Transverse colon (tissue), 4 donors: Measurements from ENCODE around the gene MTHFD1L. TPM values are rescaled to one million over a fixed set of nuclear protein-coding genes. Genes with fewer than 3 reads are reported as not detected.
A peak's percentile ranks its signal among the peaks of the same experiment; 100 is the strongest.
"Not testable (repeated sequence)": the region's sequence is repeated elsewhere in the genome, so short reads cannot be mapped to it uniquely, and the experiment has no call there.

Experiments
- DNase-seq: peaks from one replicate; pipeline ENCODE4 v3.0.0-alpha.2; 2019
- H3K27ac ChIP-seq, 4 donors: fragments of 200-600 bp; sonication (generic); 2 replicates each; pipeline ENCODE4 v1.5.1; 2016 to 2018; ENCODE audit warnings: inconsistent platforms in 4 of 4
- H3K27me3 ChIP-seq: fragments of 200-600 bp; sonication (generic); 2 replicates; pipeline ENCODE4 v1.5.1; 2017; ENCODE audit warnings: inconsistent platforms
- H3K36me3 ChIP-seq, 4 donors: fragments of 200-600 bp; sonication (generic); 2 replicates each; pipeline ENCODE4 v1.5.1; 2017 to 2019; ENCODE audit warnings: inconsistent platforms in 4 of 4
- H3K4me1 ChIP-seq, 4 donors: fragments of 200-600 bp; sonication (generic); 2 replicates each; pipeline ENCODE4 v1.5.1; 2017 to 2020; ENCODE audit warnings: inconsistent platforms in 4 of 4
- H3K4me3 ChIP-seq, 4 donors: fragments of 200-600 bp; sonication (generic); 1 replicate in 1 of 4; 2 replicates in 3 of 4; pipeline versions ENCODE4 v1.5.1 to v1.6.1; 2017 to 2019; ENCODE audit warnings: inconsistent platforms in 4 of 4
- H3K9me3 ChIP-seq, 2 donors: fragments of 200-600 bp; sonication (generic); 2 replicates each; pipeline ENCODE4 v1.5.1; 2017 to 2019; ENCODE audit warnings: inconsistent platforms in 2 of 2
- EP300 ChIP-seq: sonication (generic); formaldehyde crosslinking; IDR thresholded peaks from one replicate; pipeline ENCODE4 v1.6.1; 2017; ENCODE audit warnings: antibody characterized with exemption, low read depth
- POLR2A ChIP-seq: fragments of 450-650 bp; IDR thresholded peaks from one replicate; pipeline ENCODE4 v1.6.1; 2016; ENCODE audit warnings: antibody characterized with exemption, mild to moderate bottlenecking, moderate library complexity
- POLR2AphosphoS5 ChIP-seq, 3 donors: sonication (generic); formaldehyde crosslinking; IDR thresholded peaks; one replicate each; pipeline ENCODE4 v1.6.1; 2016; ENCODE audit warnings: antibody characterized with exemption in 3 of 3
- WGBS, 2 donors: methylation state at CpG; one replicate each; pipeline ENCODE4 v1.1.5; 2018; ENCODE audit warnings: low coverage in 1 of 2; 5-methylcytosine and 5-hydroxymethylcytosine counted together
- in situ Hi-C, 4 donors: fragments of 200-750 bp; cut with MboI; loops; one replicate each; pipeline versions ENCODE4 v1.15.0 to v1.15.1; 2017; ENCODE audit warnings: low sequenced_read_pairs in 3 of 4, low pct_ligation_motif_present in 1 of 4, low pct_unique_long_range_greater_than_20kb in 1 of 4
- intact Hi-C: fragments of 100-400 bp; cut with DNase I; formaldehyde crosslinking; loops from one replicate; pipeline ENCODE4 v1.15.1; 2023; ENCODE audit warnings: low total_unique reads
- total RNA-seq, 4 donors: library from RNA; depleted of rRNA; stranded (reverse); fragments of >200 nt; gene quantifications; one replicate each; pipeline ENCODE4 v1.1.0, GENCODE V29; 2016
- TF ChIP-seq, protein P1 (sequence below), 5 experiments: fragments of 200-600 bp in 3 of 5; fragments of 450-650 bp in 2 of 5; sonication (generic) in 3 of 5; IDR thresholded peaks; 1 replicate in 2 of 5; 2 replicates in 3 of 5; pipeline ENCODE4 v1.5.1; 2016 to 2017; ENCODE audit warnings: antibody characterized with exemption in 5 of 5, inconsistent platforms in 3 of 5, mild to moderate bottlenecking in 2 of 5, moderate library complexity in 1 of 5

MTHFD1L gene
- total RNA-seq, 4 donors from 2014 or later = 0.82 to 10.1 (median 5.4) TPM

DNA sequence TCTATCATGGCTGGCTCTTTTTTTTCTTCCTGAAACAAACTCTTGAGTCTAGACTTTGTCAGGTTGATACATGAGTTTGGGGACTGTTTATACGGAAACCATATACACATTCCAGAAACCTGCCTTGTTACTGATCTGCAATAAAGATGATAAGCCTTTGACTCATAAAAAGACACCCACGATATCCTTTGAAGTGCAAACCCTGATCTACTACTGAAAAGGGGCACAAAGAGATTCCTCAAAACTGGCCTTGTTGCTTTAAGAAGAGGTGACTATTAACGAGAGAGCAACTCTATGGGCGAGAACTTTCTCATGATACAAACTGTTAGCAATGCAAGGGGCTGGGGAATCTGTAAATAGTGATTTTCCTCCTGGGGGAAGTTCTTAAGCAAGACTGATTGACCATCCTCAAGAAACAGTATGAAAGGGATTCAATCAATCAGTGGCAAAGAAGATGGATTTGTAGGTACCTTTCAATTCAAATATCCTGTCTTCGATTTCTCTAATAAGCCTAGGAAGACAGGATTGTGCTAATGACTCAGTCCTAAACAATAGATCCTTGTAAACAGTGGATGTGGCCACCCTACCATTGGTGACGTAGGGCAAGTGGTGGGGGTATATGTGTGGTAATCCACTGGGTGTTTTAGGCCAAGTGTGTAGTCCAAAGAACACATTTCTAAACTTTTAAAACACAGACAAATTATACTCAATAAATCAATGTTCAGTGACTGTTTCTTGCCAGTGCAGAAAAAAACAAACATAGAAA is 260.3 kb downstream of the MTHFD1L start:
- DNase-seq, H3K9me3 ChIP-seq, intact Hi-C loops, H3K4me3 ChIP-seq, H3K36me3 ChIP-seq, H3K27me3 ChIP-seq, in situ Hi-C loops: not testable (repeated sequence)
- Histone ChIP-seq H3K4me1 (peaks cover 0 to 17% (median 5%) of the 10 kb centered on the region in 4 donors), H3K27ac (peak overlapping the region in 2 of 4 donors; percentile 8 to 58)
- 30 to 31% methylated on average over 3 to 6 of the region's 6 CpGs for WGBS, 2 donors
- TF ChIP-seq POLR2AphosphoS5 (IDR thresholded peaks at IDR 0.05) = peak in 1 of 3 donors; percentile 14

DNA sequence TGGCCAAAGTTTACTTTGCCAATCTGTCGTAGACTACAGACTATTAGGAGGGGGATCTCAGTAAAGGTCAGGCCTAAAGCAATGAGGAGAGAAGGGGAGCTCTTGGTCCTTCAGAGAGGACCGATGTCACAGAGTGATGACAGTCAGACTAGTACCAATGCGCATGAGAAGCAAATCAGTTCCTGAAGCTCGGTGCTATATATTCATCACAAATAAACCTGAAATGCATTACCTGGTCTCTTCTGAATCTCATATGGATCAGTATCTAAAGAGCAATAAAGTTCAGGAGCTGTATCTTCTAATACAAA is 260.9 kb downstream of the MTHFD1L start:
- in situ Hi-C loops, H3K36me3 ChIP-seq, H3K9me3 ChIP-seq, H3K4me3 ChIP-seq, H3K27me3 ChIP-seq, intact Hi-C loops, DNase-seq, H3K27ac ChIP-seq: not testable (repeated sequence)
- 60 to 62% methylated on average over 1 to 4 of the region's 4 CpGs for WGBS, 2 donors
- H3K4me1 ChIP-seq = peaks cover 0 to 17% (median 5%) of the 10 kb centered on the region in 4 donors

- H3K27ac ChIP-seq, H3K9me3 ChIP-seq, in situ Hi-C loops, H3K4me3 ChIP-seq, DNase-seq, H3K27me3 ChIP-seq, H3K36me3 ChIP-seq, intact Hi-C loops: not testable (repeated sequence)
- H3K4me1 ChIP-seq = peaks cover 0 to 17% (median 5%) of the 10 kb centered on the region in 4 donors
- 97 to 100% methylated on average over 1 to 5 of the region's 5 CpGs for WGBS, 2 donors
Measured at GRCh38 chr6:151127133-151127798, 261.8 kb downstream of the MTHFD1L start.

DNA sequence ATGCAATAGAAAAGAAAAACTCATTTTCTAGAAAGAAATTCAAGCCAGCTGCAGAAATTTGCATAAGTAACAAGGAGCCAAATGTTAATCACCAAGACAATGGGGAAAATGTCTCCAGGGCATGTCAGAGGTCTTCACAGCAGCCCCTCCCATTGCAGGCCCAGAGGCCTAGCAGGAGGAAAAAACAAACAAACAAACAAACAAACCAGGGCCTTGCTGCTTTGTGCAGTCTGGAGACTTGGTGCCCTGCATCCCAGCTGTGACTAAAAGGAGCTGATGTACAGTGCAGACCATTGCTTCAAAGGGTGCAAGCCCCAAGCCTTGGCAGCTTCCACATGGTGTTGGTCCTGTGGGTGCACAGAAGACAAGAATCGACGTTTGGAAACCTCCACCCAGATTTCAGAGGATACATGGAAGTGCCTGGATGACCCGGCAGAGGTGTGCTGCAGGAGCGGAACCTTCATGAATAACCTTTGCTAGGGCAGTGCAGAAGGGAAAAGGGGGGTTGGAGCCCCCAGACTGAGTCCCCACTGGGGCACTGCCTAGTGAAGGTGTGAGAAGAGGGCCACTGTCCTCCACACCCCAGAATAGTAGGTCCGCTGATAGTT is 263.4 kb downstream of the MTHFD1L start:
- in situ Hi-C loops = no loop called here
- Histone ChIP-seq H3K9me3 (no peaks in the 10 kb centered on the region), H3K27ac (no peak overlapping the region), H3K4me3 (no peak overlapping the region), H3K4me1 (peaks cover 0 to 17% (median 5%) of the 10 kb centered on the region in 4 donors), H3K27me3 (no peaks in the 10 kb centered on the region), H3K36me3 (no peaks in the 10 kb centered on the region)
- no peak for TF ChIP-seq POLR2AphosphoS5 (IDR thresholded peaks at IDR 0.05)
- TF ChIP-seq, protein P1, sequence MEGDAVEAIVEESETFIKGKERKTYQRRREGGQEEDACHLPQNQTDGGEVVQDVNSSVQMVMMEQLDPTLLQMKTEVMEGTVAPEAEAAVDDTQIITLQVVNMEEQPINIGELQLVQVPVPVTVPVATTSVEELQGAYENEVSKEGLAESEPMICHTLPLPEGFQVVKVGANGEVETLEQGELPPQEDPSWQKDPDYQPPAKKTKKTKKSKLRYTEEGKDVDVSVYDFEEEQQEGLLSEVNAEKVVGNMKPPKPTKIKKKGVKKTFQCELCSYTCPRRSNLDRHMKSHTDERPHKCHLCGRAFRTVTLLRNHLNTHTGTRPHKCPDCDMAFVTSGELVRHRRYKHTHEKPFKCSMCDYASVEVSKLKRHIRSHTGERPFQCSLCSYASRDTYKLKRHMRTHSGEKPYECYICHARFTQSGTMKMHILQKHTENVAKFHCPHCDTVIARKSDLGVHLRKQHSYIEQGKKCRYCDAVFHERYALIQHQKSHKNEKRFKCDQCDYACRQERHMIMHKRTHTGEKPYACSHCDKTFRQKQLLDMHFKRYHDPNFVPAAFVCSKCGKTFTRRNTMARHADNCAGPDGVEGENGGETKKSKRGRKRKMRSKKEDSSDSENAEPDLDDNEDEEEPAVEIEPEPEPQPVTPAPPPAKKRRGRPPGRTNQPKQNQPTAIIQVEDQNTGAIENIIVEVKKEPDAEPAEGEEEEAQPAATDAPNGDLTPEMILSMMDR (IDR thresholded peaks at IDR 0.05) = no peak
- TF ChIP-seq POLR2A = no peak
- no peak for TF ChIP-seq EP300
- DNase-seq = no peak
- 91% methylated on average over 5 of the region's 5 CpGs; no CpG with 5 or more reads in 1 of the 2 donors for WGBS, 2 donors
- intact Hi-C loops = no loop called here

- H3K9me3 ChIP-seq = no peaks in the 10 kb centered on the region
- intact Hi-C loops = loop anchor here (10.0 kb wide), 1 partner anchor 106 kb away; no protein-coding TSS in a partner anchor
Measured at GRCh38 chr6:151130329-151130728, 264.8 kb downstream of the MTHFD1L start.

More at GRCh38 chr6:151130329-151130728, 264.8 kb downstream of the MTHFD1L start:
- Histone ChIP-seq H3K36me3 (no peaks in the 10 kb centered on the region), H3K27ac (no peak overlapping the region), H3K4me1 (peaks cover 0 to 7% (median under 1%) of the 10 kb centered on the region in 4 donors), H3K4me3 (no peak overlapping the region), H3K27me3 (no peaks in the 10 kb centered on the region)
- in situ Hi-C loops = no loop called here
- WGBS, 2 donors = 67% methylated on average over 6 of the region's 6 CpGs; no CpG with 5 or more reads in 1 of the 2 donors
- DNase-seq = no peak
- TF ChIP-seq, protein P1 (IDR thresholded peaks at IDR 0.05) = no peak
- TF ChIP-seq POLR2A (no peak), POLR2AphosphoS5 (IDR thresholded peaks at IDR 0.05) (no peak), EP300 (no peak)
